HUES6 (cell line): ENCODE results near the gene PROM2.

Source experiments
- H3K27ac ChIP-seq: 2 replicates; pipeline ENCODE4 v1.7.0; 2013; ENCODE audit warnings: low read depth, mild to moderate bottlenecking, low read length, inconsistent platforms
- H3K27me3 ChIP-seq: 2 replicates; pipeline ENCODE4 v1.6.1; 2013; ENCODE audit warnings: low read length; ENCODE audit not compliant: control insufficient read depth, insufficient read depth
- H3K36me3 ChIP-seq: 2 replicates; pipeline ENCODE4 v1.6.1; 2013; ENCODE audit warnings: low read length; ENCODE audit not compliant: control insufficient read depth, insufficient read depth
- H3K4me1 ChIP-seq: 2 replicates; pipeline ENCODE4 v1.6.1; 2013; ENCODE audit warnings: low read length; ENCODE audit not compliant: control insufficient read depth, insufficient read depth
- H3K4me3 ChIP-seq: 2 replicates; pipeline ENCODE4 v1.5.1; 2013; ENCODE audit warnings: low read depth, low read length
- H3K9ac ChIP-seq: one replicate; pipeline ENCODE4 v1.6.1; 2013; ENCODE audit warnings: mild to moderate bottlenecking, low read length
- H3K9me3 ChIP-seq: 2 replicates; pipeline ENCODE4 v1.6.1; 2013; ENCODE audit warnings: low read depth, low read length; ENCODE audit not compliant: control insufficient read depth, insufficient read depth

The PROM2 gene

GRCh38 chr2:95260028-95261023 lies 13.9 kb upstream of the PROM2 start:
- no peaks in the 10 kb centered on the region for H3K27me3 ChIP-seq
- no peak overlapping the region for H3K9ac ChIP-seq
- H3K4me1 ChIP-seq = 0 out of 2 replicates have a peak, but pooled peaks cover 3% of the 10 kb centered on the region
- H3K27ac ChIP-seq = no peak overlapping the region
- no peak overlapping the region for H3K4me3 ChIP-seq
- peaks cover 15% of the 10 kb centered on the region for H3K9me3 ChIP-seq
- no peaks in the 10 kb centered on the region for H3K36me3 ChIP-seq

DNA sequence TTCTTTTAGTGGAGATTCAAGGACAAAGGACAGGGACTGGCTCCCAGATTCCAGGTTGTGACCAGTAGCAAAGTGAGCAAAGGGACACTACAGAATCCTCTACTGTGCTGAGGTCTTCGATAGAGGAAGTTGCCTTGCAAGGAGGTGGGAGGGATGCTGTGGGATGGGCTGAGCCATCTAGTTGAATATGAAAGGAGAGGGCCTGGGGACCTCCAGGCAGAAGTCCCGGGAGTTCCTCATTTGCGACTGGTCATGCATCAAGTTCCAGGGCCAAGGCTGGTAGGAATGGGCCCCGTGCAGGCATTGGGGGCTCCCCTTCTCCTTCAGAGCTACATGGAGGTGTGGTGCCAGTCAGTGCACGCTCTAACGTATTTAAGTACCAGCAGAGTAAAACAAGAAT lies 12.6 kb upstream of the PROM2 start:
- Histone ChIP-seq H3K27ac (no peak overlapping the region), H3K9me3 (peaks cover 15% of the 10 kb centered on the region), H3K27me3 (no peaks in the 10 kb centered on the region), H3K4me1 (0 out of 2 replicates have a peak, but pooled peaks cover 3% of the 10 kb centered on the region), H3K4me3 (no peak overlapping the region), H3K9ac (no peak overlapping the region), H3K36me3 (no peaks in the 10 kb centered on the region)

DNA sequence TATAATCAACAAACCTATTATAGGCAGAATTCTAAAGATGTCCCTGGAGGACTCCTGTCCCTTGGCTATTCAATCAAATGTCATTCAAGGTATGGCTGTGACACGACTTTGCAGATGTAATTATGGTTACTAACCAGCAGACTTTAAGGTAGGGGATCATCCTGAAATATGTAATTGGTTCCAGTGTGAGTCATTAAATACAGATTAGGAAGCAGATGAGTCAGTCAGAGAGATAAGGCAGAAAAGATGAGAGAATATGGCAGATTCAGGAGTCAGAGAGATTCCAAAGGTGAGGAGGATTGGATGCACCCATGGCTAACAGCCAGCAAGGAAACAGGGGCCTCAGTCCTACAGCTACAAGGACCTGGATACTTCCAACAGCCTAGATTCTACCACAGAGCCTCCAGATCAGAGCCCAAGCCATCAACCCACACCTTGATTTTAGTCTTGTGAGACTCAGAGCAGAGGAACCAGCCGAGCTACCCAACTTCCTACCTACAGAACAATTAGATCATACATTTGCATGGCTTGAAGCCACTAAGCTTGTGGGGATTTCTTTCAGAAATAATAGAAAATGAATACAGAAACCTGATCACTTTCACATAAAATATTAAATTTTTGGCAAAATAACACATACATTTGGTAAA lies 11.2 kb upstream of the PROM2 start:
- Histone ChIP-seq H3K4me3 (no peak overlapping the region), H3K9ac (no peak overlapping the region), H3K36me3 (no peaks in the 10 kb centered on the region), H3K4me1 (0 out of 2 replicates have a peak, but pooled peaks cover 3% of the 10 kb centered on the region), H3K9me3 (peaks cover 8% of the 10 kb centered on the region), H3K27me3 (no peaks in the 10 kb centered on the region), H3K27ac (no peak overlapping the region)

GRCh38 chr2:95264624-95265023 lies 9.6 kb upstream of the PROM2 start:
- H3K27me3 ChIP-seq = no peaks in the 10 kb centered on the region
- 0 out of 2 replicates have a peak, but pooled peaks cover 3% of the 10 kb centered on the region for H3K4me1 ChIP-seq
- no peak overlapping the region for H3K9ac ChIP-seq
- H3K27ac ChIP-seq = no peak overlapping the region
- no peak overlapping the region for H3K4me3 ChIP-seq
- H3K9me3 ChIP-seq = no peaks in the 10 kb centered on the region
- no peaks in the 10 kb centered on the region for H3K36me3 ChIP-seq

DNA sequence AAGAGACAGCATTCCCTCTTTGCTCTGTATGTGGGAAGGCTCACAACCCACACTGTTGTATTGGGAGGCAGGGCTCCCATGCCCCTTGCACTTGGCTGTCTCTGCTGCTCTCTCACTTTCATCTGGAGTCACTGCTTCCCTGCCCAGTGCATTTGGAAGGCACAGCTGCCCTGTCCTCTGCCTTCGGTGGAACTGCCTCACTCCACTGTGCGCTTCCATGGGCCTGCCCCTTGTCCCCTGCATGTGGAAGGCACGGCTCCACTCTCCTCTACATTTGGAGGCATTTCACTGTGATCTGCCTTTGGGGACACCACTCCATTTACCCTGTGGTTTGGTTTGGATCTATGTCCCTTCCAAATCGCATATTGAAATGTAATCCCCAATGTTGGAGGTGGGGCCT lies 9.1 kb upstream of the PROM2 start:
- H3K4me1 ChIP-seq = 0 out of 2 replicates have a peak, but pooled peaks cover 3% of the 10 kb centered on the region
- no peak overlapping the region for H3K4me3 ChIP-seq
- H3K9me3 ChIP-seq = no peaks in the 10 kb centered on the region
- H3K27ac ChIP-seq = no peak overlapping the region
- no peaks in the 10 kb centered on the region for H3K27me3 ChIP-seq
- no peaks in the 10 kb centered on the region for H3K36me3 ChIP-seq
- H3K9ac ChIP-seq = no peak overlapping the region

DNA sequence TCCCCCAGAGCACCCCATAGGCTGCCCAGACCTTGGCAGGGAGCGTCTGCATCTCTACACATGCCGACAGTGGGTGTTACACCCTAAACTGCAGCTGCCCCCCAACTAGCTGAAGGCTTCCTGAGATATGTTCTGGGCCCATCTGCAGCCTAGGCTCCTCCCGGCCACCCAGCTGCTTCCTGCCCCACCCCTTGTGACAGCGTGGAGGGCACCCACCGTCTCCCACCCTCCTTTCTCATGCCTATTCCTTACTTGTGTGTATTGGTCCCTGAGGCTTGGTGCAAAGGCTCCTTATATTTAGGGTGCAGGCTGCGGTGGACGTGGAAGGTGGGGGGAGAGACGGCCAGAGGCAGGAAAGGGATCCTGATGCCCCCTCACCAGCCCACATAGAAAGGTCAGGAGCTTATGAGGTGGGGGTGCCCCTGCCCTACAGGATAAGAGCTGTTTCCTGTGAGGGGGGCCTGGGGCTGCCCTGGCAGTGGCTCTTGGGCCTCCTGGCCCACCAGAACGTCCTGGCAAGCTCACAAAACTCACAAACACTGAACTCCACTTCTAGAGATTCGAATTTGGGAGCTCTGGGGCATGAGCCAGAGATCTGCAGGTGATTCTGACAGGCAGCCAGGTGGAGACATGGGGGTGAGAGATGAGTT lies 7.3 kb upstream of the PROM2 start:
- Histone ChIP-seq H3K4me1 (0 out of 2 replicates have a peak, but pooled peaks cover under 1% of the 10 kb centered on the region), H3K27me3 (no peaks in the 10 kb centered on the region), H3K36me3 (no peaks in the 10 kb centered on the region), H3K9ac (no peak overlapping the region), H3K9me3 (no peaks in the 10 kb centered on the region), H3K27ac (no peak overlapping the region), H3K4me3 (no peak overlapping the region)

GRCh38 chr2:95267458-95268210 lies 6.6 kb upstream of the PROM2 start:
- no peaks in the 10 kb centered on the region for H3K27me3 ChIP-seq

DNA sequence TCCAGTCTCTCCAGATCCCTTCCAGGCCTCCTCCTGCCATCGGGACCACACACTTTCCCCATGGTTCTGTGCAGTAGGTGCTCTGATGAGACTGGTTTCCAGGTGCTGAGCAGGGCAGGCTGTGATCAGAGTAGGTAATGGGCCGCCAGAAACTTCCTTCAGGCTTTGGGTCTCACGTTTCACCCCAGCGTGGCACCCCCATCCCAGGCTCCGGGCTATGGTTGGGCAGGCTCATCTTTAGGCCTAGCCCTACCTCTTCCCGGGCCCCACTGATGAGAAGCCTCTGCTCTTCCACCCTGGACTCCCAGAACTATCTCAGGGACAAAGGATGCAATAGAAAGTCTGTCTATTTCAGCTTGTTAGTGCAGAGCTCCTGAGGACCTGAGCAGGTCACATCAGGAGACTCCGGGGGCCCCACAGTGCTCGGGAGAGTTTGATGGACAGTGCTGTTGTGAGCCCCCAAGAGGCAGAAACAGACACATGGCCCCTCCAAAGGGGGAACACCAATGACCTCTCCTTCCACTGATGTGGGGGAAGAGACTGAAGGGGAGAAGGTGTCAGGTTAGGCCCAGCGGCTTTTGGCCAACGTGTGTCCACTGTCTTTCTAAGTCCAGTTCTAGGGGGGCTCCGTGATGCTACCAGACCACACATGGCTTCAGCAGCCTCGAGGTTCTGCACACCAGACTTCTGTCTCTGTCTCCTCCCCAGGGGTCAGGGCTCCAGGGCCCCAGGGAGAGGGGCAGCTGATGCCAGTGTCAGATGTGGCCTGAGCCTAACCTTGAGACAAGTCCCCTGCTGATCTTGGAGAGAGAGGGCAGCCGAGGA lies 5.8 kb upstream of the PROM2 start:
- no peaks in the 10 kb centered on the region for H3K9me3 ChIP-seq
- 0 out of 2 replicates have a peak, but pooled peaks cover under 1% of the 10 kb centered on the region for H3K4me1 ChIP-seq

More at GRCh38 chr2:95267458-95268210, 6.6 kb upstream of the PROM2 start:
- H3K36me3 ChIP-seq = no peaks in the 10 kb centered on the region
- H3K9ac ChIP-seq = no peak overlapping the region
- H3K4me1 ChIP-seq = no peaks in the 10 kb centered on the region
- H3K9me3 ChIP-seq = no peaks in the 10 kb centered on the region
- no peak overlapping the region for H3K27ac ChIP-seq
- H3K4me3 ChIP-seq = no peak overlapping the region

GRCh38 chr2:95269036-95269680 lies 5.1 kb upstream of the PROM2 start:
- H3K9me3 ChIP-seq = no peaks in the 10 kb centered on the region
- no peaks in the 10 kb centered on the region for H3K36me3 ChIP-seq
- H3K4me3 ChIP-seq = no peak overlapping the region
- no peaks in the 10 kb centered on the region for H3K27me3 ChIP-seq
- peaks cover 7% of the 10 kb centered on the region for H3K4me1 ChIP-seq
- no peak overlapping the region for H3K9ac ChIP-seq
- H3K27ac ChIP-seq = no peak overlapping the region

More for the DNA sequence above, 5.8 kb upstream of the PROM2 start:
- Histone ChIP-seq H3K4me3 (no peak overlapping the region), H3K9ac (no peak overlapping the region), H3K27ac (no peak overlapping the region), H3K36me3 (no peaks in the 10 kb centered on the region), H3K27me3 (no peaks in the 10 kb centered on the region)
